Fibroblast of villous mesenchyme (primary cell): ENCODE results near the gene ACOT8. TPM values are rescaled to one million over a fixed set of nuclear protein-coding genes. Genes with fewer than 3 reads are reported as not detected.

ENCODE experiments used
- DNase-seq: peaks from one replicate; pipeline ENCODE4 v3.0.0-alpha.2; 2010; ENCODE audit warnings: low read depth
- H3K4me3 ChIP-seq: 2 replicates; pipeline ENCODE4 v1.5.1; 2011; ENCODE audit warnings: low read depth, mild to moderate bottlenecking, low read length
- CTCF ChIP-seq: IDR thresholded peaks from 2 replicates; pipeline ENCODE4 v1.5.1; 2012; ENCODE audit warnings: low read depth, mild to moderate bottlenecking, low read length; ENCODE audit not compliant: insufficient read depth
- total RNA-seq: library from RNA; depleted of rRNA; stranded (reverse); fragments of >200 nt; gene quantifications from 2 replicates; pipeline ENCODE4 v1.2.3, GENCODE V29; 2012

The ACOT8 gene
- total RNA-seq, 1 donor = 36.7 TPM

DNA sequence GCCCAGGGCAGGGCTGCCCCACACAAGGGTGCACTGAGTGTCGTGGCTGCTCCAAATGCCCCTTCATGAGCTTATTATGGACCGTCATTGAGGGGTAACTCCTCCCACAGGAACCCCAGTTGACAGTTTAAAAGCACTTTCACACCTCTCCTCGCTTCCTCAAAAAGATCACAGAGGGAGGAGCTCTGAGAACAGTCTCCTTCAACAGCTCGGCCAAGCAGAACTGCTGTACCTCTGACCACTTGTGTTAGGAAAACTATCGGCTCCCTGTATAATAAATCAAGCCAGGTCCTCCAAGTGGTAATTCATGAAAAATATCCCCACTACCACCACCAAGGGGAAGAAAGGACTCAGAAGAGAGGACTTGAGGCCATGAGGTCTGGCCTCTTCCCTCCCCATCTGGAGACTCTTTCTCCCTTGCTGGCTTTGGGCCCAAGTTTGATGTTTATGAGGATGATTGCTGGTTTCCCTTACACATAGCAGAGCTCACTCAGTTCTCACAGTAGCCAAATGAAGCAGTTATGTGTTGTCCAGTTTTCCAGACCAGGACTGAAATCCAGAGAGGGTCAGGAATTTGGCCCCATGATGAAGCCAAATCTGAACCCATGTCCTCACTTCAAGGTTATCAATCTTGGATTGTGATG, 14.9 kb downstream of the ACOT8 start:
- TF ChIP-seq CTCF = no peak
- H3K4me3 ChIP-seq = no peak overlapping the region
- peak; percentile 91 for DNase-seq

DNA sequence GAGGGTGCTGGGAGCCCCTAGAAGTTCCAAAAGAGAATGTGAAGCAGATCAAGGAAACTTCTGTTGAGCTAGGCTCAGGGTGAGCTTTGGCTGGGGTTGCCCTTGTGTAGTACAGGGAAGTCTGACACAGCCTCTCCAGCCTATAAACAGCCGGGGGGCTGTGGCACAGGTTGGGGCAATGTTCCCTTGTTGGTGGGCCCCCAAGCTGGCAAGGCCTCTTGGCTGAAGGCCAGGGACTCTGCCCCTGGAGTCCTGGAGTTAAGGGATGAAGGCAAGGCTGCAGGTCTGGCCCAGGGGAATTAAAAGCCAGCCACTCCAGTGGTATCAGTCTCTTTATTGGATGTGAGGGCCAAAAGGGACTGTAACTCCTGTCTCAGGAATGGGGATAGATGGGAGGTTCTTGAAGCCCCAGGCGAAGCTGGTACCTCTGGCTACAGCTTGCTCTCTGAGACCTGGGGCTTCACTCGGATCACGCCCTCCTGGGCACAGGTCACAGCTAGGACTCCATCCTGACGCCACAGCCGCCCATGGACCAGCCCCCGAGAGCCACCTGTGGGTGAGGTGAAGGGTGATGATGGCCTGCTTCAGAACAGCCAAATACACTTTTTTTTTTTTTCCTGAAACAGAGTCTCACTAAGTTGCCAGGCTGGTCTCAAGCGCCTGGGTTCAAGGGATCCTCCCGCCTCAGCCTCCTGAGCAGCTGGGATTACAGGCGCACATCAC, 15.6 kb downstream of the ACOT8 start:
- no peak overlapping the region for H3K4me3 ChIP-seq
- no peak for TF ChIP-seq CTCF
- DNase-seq = no peak

DNA sequence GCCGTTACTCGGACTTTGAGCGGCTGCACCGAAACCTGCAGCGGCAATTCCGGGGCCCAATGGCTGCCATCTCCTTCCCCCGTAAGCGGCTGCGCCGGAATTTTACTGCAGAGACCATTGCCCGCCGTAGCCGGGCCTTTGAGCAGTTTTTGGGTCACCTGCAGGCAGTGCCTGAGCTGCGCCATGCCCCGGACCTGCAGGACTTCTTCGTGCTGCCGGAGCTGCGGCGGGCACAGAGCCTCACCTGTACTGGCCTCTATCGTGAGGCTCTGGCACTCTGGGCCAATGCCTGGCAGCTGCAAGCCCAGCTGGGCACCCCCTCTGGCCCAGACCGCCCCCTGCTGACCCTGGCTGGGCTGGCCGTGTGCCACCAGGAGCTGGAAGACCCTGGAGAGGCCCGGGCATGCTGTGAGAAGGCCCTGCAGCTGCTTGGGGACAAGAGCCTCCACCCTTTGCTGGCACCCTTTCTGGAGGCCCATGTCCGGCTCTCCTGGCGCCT, 16.4 kb downstream of the ACOT8 start:
- H3K4me3 ChIP-seq = no peak overlapping the region
- TF ChIP-seq CTCF = no peak
- no peak for DNase-seq

- TF ChIP-seq CTCF = no peak
- H3K4me3 ChIP-seq = peak overlapping the region; percentile 36
- peak; percentile 78 for DNase-seq
These were observed 20.4 kb downstream of the ACOT8 start for GRCh38 chr20:45836841-45837240.

- peak overlapping the region; percentile 74 for H3K4me3 ChIP-seq
- DNase-seq = peak; percentile 83
- TF ChIP-seq CTCF = no peak
These were observed 21.4 kb downstream of the ACOT8 start for GRCh38 chr20:45835825-45836224.

DNA sequence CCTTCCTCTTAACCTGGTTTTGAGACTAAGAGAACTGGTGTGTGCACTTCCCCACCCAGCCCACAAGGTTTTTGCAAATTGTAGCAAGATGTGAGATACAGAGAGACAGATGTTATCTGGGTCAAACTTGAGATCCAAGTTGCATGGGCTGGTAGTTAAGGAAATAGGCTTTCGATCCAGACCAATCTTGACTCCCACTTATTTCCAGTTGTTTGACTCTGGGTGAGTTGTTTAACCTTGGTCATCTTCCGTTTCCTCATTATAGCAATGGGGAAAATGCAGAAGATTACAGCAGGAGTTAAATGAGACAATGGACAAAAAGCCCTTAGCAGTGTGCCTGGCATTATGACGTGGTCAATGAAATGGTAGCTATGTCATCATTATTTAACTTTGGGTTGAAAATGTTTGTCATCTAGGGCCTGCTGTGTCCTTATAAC, 21.8 kb downstream of the ACOT8 start:
- no peak for DNase-seq
- H3K4me3 ChIP-seq = peak overlapping the region; percentile 74
- TF ChIP-seq CTCF = no peak
